Lower lobe of right lung (tissue), 2 donors: Measurements from ENCODE around the gene MAGI2. TPM values are rescaled to one million over a fixed set of nuclear protein-coding genes. Genes with fewer than 3 reads are reported as not detected.
"Not testable (repeated sequence)": the region's sequence is repeated elsewhere in the genome, so short reads cannot be mapped to it uniquely, and the experiment has no call there.

Experiments
- ATAC-seq, 2 donors: fragments of 200-7000 bp; cut with Tn5 transposase; one replicate each; pipeline ENCODE4 v1.9.1; 2020 to 2022; ENCODE audit warnings: mild to moderate bottlenecking in 2 of 2, moderate library complexity in 2 of 2
- DNase-seq: peaks from one replicate; pipeline ENCODE4 v3.0.0-alpha.2; 2020
- H3K27ac ChIP-seq: fragments of 200-600 bp; one replicate; pipeline ENCODE4 v1.8.0; 2022
- H3K27me3 ChIP-seq: fragments of 200-600 bp; one replicate; pipeline ENCODE4 v1.8.0; 2022; ENCODE audit warnings: low read depth
- H3K36me3 ChIP-seq: fragments of 200-600 bp; one replicate; pipeline ENCODE4 v1.8.0; 2022; ENCODE audit warnings: mild to moderate bottlenecking
- H3K4me1 ChIP-seq: fragments of 200-600 bp; one replicate; pipeline ENCODE4 v1.8.0; 2022
- H3K4me3 ChIP-seq: fragments of 200-600 bp; one replicate; pipeline ENCODE4 v1.8.0; 2022; ENCODE audit warnings: mild to moderate bottlenecking
- H3K9me3 ChIP-seq: fragments of 200-600 bp; one replicate; pipeline ENCODE4 v1.8.0; 2022
- intact Hi-C: fragments of 100-400 bp; cut with DNase I; formaldehyde crosslinking; loops from one replicate; pipeline ENCODE4 v1.11.0; 2022
- total RNA-seq: library from RNA; stranded (reverse); fragmentation: NEBNext Ultra II Directional; extraction: Animal tissue kit (Norgen Biotek cat#: 25700); gene quantifications from one replicate; pipeline ENCODE4 v1.2.1, GENCODE V29; 2021
- TF ChIP-seq, protein P1 (sequence below): fragments of 200-600 bp; IDR thresholded peaks from one replicate; pipeline ENCODE4 v1.8.0; 2022; ENCODE audit warnings: antibody characterized with exemption, mild to moderate bottlenecking
- donor health status: DM: no; HTN: yes; CAD: no; lungs with severe emphysema.

Gene MAGI2
- total RNA-seq, 1 donor from 2014 or later: 15.3 TPM

DNA sequence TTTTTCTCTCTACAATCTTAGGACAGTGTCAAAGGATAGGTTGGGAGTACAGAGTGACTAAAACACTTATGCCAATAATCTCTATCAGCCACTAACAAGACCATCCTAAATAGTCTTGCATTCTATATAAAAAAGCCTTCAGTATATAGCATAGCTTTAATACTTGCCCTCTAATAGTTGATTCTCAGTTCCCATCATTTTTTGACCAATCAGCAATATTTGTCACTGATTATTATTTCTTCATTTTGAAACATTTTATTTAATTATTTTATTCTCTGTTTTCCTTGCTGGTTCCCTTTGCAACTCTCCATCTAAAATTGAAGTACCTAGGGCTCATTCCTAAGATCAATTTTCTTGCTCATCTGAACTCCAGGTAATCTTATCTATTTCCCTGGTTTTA lies 470.0 kb downstream of the MAGI2 start:
- Histone ChIP-seq H3K36me3 (no peaks in the 10 kb centered on the region), H3K4me1 (no peaks in the 10 kb centered on the region), H3K9me3 (no peaks in the 10 kb centered on the region), H3K4me3 (no peak overlapping the region), H3K27me3 (no peaks in the 10 kb centered on the region), H3K27ac (no peak overlapping the region)
- intact Hi-C loops: no loop called here
- TF ChIP-seq, protein P1, sequence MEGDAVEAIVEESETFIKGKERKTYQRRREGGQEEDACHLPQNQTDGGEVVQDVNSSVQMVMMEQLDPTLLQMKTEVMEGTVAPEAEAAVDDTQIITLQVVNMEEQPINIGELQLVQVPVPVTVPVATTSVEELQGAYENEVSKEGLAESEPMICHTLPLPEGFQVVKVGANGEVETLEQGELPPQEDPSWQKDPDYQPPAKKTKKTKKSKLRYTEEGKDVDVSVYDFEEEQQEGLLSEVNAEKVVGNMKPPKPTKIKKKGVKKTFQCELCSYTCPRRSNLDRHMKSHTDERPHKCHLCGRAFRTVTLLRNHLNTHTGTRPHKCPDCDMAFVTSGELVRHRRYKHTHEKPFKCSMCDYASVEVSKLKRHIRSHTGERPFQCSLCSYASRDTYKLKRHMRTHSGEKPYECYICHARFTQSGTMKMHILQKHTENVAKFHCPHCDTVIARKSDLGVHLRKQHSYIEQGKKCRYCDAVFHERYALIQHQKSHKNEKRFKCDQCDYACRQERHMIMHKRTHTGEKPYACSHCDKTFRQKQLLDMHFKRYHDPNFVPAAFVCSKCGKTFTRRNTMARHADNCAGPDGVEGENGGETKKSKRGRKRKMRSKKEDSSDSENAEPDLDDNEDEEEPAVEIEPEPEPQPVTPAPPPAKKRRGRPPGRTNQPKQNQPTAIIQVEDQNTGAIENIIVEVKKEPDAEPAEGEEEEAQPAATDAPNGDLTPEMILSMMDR: no peak
- DNase-seq (no peak), ATAC-seq (no peak)

GRCh38 chr7:78970440-78970916 lies 483.0 kb downstream of the MAGI2 start:
- DNase-seq: no peak
- intact Hi-C loops: no loop called here
- Histone ChIP-seq H3K9me3 (no peaks in the 10 kb centered on the region), H3K27ac (no peak overlapping the region), H3K4me3 (no peak overlapping the region), H3K27me3 (no peaks in the 10 kb centered on the region), H3K36me3 (no peaks in the 10 kb centered on the region), H3K4me1 (no peaks in the 10 kb centered on the region)
- no peak for ATAC-seq
- TF ChIP-seq, protein P1: no peak

DNA sequence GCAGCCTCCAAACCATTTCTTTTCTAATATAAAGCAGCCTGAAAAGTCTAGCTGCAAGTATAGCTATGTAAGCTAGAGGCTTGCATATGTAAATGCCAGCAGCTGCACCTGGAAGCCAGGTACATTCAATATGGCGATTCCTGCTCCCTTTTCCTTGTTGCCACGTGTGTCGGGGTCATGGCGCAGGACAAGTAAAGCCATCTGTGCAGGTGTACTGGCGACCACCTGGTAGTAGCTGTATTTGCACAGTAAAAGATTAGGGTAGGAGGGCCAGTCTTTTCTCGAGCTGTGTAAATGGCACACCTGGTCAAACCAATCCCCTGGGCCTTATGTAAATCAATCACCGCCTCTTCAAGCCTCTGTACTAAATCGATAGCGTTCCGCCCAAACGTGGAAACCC lies 484.5 kb downstream of the MAGI2 start:
- TF ChIP-seq, protein P1: no peak
- intact Hi-C loops: no loop called here

GRCh38 chr7:78967561-78967960 lies 485.9 kb downstream of the MAGI2 start:
- H3K36me3 ChIP-seq, ATAC-seq, DNase-seq, H3K9me3 ChIP-seq, intact Hi-C loops, H3K27ac ChIP-seq, H3K4me1 ChIP-seq, H3K27me3 ChIP-seq, H3K4me3 ChIP-seq: not testable (repeated sequence)

More for the DNA sequence above, 484.5 kb downstream of the MAGI2 start:
- no peak for ATAC-seq
- Histone ChIP-seq H3K27ac (no peak overlapping the region), H3K4me1 (no peaks in the 10 kb centered on the region), H3K27me3 (no peaks in the 10 kb centered on the region), H3K36me3 (no peaks in the 10 kb centered on the region), H3K4me3 (no peak overlapping the region), H3K9me3 (no peaks in the 10 kb centered on the region)
- DNase-seq: no peak

- ATAC-seq: no peak
- no peaks in the 10 kb centered on the region for H3K36me3 ChIP-seq
- TF ChIP-seq, protein P1: no peak
- no peak for DNase-seq
- no peaks in the 10 kb centered on the region for H3K27me3 ChIP-seq
- no peak overlapping the region for H3K27ac ChIP-seq
- intact Hi-C loops: no loop called here
- no peak overlapping the region for H3K4me3 ChIP-seq
- H3K4me1 ChIP-seq: no peaks in the 10 kb centered on the region
- H3K9me3 ChIP-seq: no peaks in the 10 kb centered on the region
Observed at GRCh38 chr7:78967046-78967445, 486.4 kb downstream of the MAGI2 start.

DNA sequence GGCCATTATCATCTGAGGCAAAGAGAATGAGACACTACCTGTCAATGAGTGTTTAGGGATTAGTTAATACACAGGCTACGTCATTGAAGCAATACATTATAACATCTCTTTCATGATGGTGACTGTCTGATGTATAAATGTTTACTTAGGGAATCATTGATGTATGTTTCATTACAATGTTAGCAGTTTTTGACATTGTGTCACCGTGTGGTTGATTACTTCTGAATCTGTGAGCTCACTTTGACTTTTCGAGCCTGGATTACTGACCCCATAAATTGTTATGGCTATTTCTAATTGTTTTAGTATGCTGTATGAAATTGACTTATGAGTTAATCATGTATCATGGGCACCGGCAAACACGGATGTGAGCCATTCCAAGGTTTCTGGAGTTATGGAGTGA lies 494.0 kb downstream of the MAGI2 start:
- H3K9me3 ChIP-seq: no peaks in the 10 kb centered on the region
- H3K27ac ChIP-seq: no peak overlapping the region
- no peaks in the 10 kb centered on the region for H3K36me3 ChIP-seq
- H3K4me1 ChIP-seq: no peaks in the 10 kb centered on the region
- ATAC-seq (no peak), DNase-seq (no peak)
- no peaks in the 10 kb centered on the region for H3K27me3 ChIP-seq
- TF ChIP-seq, protein P1: no peak
- intact Hi-C loops: no loop called here
- H3K4me3 ChIP-seq: no peak overlapping the region
